Activated CD4-positive, alpha-beta T cell treated with anti-CD3 and anti-CD28 coated beads for 36 hours (primary cell): ENCODE measurements around the gene ATF5. TPM values are rescaled to one million over a fixed set of nuclear protein-coding genes. Genes with fewer than 3 reads are reported as not detected.

ENCODE experiments used
- ATAC-seq: fragments of 200-7000 bp; cut with Tn5 transposase; one replicate; pipeline ENCODE4 v1.10.0; 2021; ENCODE audit warnings: mild to moderate bottlenecking, moderate library complexity
- CTCF ChIA-PET: fragments of 350-600 bp; sonication (Branson Sonifier 250); formaldehyde crosslinking; loops from one replicate; lab custom pipeline; 2021; ENCODE audit warnings: antibody characterized with exemption; lab: Charles Lee
- POLR2A ChIA-PET: fragments of 350-600 bp; sonication (Branson Sonifier 250); formaldehyde crosslinking; loops from one replicate; lab custom pipeline; 2021; ENCODE audit warnings: antibody characterized with exemption, inconsistent platforms; lab: Charles Lee
- DNase-seq: peaks from one replicate; pipeline ENCODE4 v3.0.0-alpha.2; 2020
- H3K27ac Mint-ChIP-seq: one replicate; pipeline ENCODE4 v1.8.0; 2021; ENCODE audit warnings: mixed read lengths
- H3K27me3 Mint-ChIP-seq: one replicate; pipeline ENCODE4 v1.8.0; 2021; ENCODE audit warnings: mixed read lengths
- H3K36me3 Mint-ChIP-seq: one replicate; pipeline ENCODE4 v1.8.0; 2021; ENCODE audit warnings: low read depth, mixed read lengths
- H3K4me1 Mint-ChIP-seq: one replicate; pipeline ENCODE4 v1.8.0; 2021; ENCODE audit warnings: mixed read lengths
- H3K4me3 Mint-ChIP-seq: one replicate; pipeline ENCODE4 v1.8.0; 2021; ENCODE audit warnings: mild to moderate bottlenecking, moderate library complexity, mixed read lengths
- H3K9me3 Mint-ChIP-seq: one replicate; pipeline ENCODE4 v1.8.0; 2021; ENCODE audit warnings: low read depth, mixed read lengths
- intact Hi-C, 2 experiments: fragments of 100-400 bp; cut with DNase I in 1 of 2; cut with micrococcal nuclease in 1 of 2; formaldehyde crosslinking; loops; one replicate each; pipeline versions ENCODE4 v1.14.2 to v1.15.1; 2022 to 2024; cut with DNase I, micrococcal nuclease
- microRNA-seq: library from miRNA; unstranded; fragments of <30 nt; microRNA quantifications from one replicate; pipeline ENCODE4 v1.2.0, GENCODE V29; 2021; ENCODE audit warnings: borderline replicate concordance
- total RNA-seq, 2 experiments: library from RNA; stranded (reverse); gene quantifications; one replicate each; pipeline ENCODE4 v1.2.3, GENCODE V29; 2021

The ATF5 gene
- total RNA-seq, 2 experiments from 2014 or later = 12.5 to 14.1 TPM

GRCh38 chr19:49978324-49978723 lies 49.3 kb downstream of the ATF5 start:
- no peak for ATAC-seq
- ChIA-PET POLR2A (no interaction called here), CTCF (interaction anchor here (0.9 to 1.1 kb wide), 2 partner anchors 14 to 29 kb away, joined by 3 read pairs; no protein-coding TSS in a partner anchor)
- DNase-seq = no peak
- Mint-ChIP-seq H3K9me3 (no peaks in the 10 kb centered on the region), H3K4me3 (no peak overlapping the region), H3K36me3 (peaks cover 17% of the 10 kb centered on the region), H3K4me1 (no peaks in the 10 kb centered on the region), H3K27me3 (no peaks in the 10 kb centered on the region), H3K27ac (no peak overlapping the region)
- intact Hi-C loops = no loop called here

DNA sequence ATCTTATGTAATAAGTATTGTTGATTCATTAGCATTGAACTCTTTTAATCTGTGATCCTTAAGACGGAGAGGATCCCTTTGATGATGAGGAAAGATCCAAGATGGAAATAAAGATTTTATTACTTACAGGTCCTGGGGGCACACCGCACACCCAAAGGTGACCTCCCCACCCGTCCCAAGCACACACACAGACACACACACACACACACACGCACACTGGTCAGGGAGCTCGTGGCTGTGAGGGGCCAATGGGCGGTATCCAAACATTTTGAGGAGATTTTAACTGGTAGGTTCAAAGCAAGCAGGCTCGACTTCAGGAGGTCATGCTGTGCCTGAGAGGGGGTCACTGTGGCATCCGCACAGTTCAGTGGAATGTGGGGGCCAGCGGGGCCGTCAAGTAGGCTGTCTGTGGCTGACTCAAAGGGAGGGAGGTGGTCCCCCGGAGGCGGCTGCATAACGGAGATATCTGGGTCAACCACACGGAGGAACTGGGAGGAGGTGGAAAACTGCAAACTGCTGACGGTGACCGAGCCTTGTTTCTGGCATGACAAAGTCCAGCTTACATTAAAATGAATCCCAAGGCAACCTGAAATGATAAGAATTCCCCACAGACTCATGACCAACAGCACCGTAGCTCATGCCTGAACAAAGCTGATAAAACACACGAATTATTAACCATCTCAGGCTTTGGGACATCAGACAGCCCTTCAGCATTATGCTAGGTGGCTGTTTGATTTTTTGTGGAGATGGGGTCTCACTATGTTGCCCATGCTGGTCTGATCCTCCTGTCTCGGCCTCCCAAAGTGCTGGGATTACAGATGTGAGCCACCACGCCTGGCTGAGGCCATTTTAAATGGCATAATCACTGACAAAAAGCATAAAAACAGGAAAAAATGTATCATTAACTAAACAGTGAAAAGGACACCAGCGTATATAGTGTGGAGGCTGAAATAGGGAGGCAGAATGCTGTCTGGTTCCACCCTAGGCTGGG lies 52.9 kb downstream of the ATF5 start:
- intact Hi-C loops = loop anchor here in 1 of 2 experiments (5.0 kb wide), 1 partner anchor 175 kb away; no protein-coding TSS in a partner anchor

More for the DNA sequence above, 52.9 kb downstream of the ATF5 start:
- Mint-ChIP-seq H3K9me3 (no peaks in the 10 kb centered on the region), H3K36me3 (peaks cover 16% of the 10 kb centered on the region), H3K4me3 (no peak overlapping the region), H3K27me3 (no peaks in the 10 kb centered on the region), H3K4me1 (peaks cover 3% of the 10 kb centered on the region), H3K27ac (no peak overlapping the region)
- no peak for DNase-seq
- ATAC-seq = no peak
- CTCF ChIA-PET = interaction anchor here (1.7 kb wide), 1 partner anchor 43 kb away, joined by 7 read pairs; no protein-coding TSS in a partner anchor
- POLR2A ChIA-PET = no interaction called here

Small RNAs within 50 kb of the gene (microRNA-seq; reads per million reads assigned to microRNA genes)
- gene MIR4750 = 1.4 reads per million

Other genes with a start within 250 kb of the ATF5 start
- 1 to 10 TPM; 4.1 to 4.4 TPM for gene ADM5, start 239.6 kb upstream of the ATF5 start, total RNA-seq
- 1 to 10 TPM; 1.1 to 1.6 TPM for gene CPT1C, start 238.1 kb upstream of the ATF5 start, total RNA-seq
- gene TSKS, start 165.9 kb upstream of the ATF5 start, total RNA-seq = 1 to 10 TPM; 1.9 to 2.1 TPM
- 100 to 1,000 TPM in 1 of 2 experiments, 10 to 100 TPM in 1; 79.4 to 102 TPM for gene AP2A1, start 162.2 kb upstream of the ATF5 start, total RNA-seq
- 10 to 100 TPM; 15.6 to 18.8 TPM for gene FUZ, start 115.9 kb upstream of the ATF5 start, total RNA-seq
- 10 to 100 TPM; 39.6 to 49.9 TPM for gene MED25, start 110.9 kb upstream of the ATF5 start, total RNA-seq
- 100 to 1,000 TPM in 1 of 2 experiments, 10 to 100 TPM in 1; 76.9 to 104 TPM for gene PTOV1, start 78.0 kb upstream of the ATF5 start, total RNA-seq
- 10 to 100 TPM; 59.5 to 65.7 TPM for gene PNKP, start 61.6 kb upstream of the ATF5 start, total RNA-seq
- gene AKT1S1, start 51.9 kb upstream of the ATF5 start, total RNA-seq = 10 to 100 TPM; 16.1 to 20.3 TPM
- gene TBC1D17, start 51.5 kb upstream of the ATF5 start, total RNA-seq = 10 to 100 TPM; 29.1 to 29.6 TPM
- gene IL4I1, start 32.3 kb upstream of the ATF5 start, total RNA-seq = 10 to 100 TPM; 21.2 to 22.2 TPM
- gene NUP62, start 299 bp downstream of the ATF5 start, total RNA-seq = 100 to 1,000 TPM; 127 to 188 TPM
- gene SIGLEC11, start 32.0 kb downstream of the ATF5 start, total RNA-seq = not detected
- 10 to 100 TPM; 52.4 to 61.2 TPM for gene VRK3, start 96.2 kb downstream of the ATF5 start, total RNA-seq
- 10 to 100 TPM; 10.9 to 12.5 TPM for gene ZNF473, start 96.8 kb downstream of the ATF5 start, total RNA-seq
- gene IZUMO2, start 234.1 kb downstream of the ATF5 start, total RNA-seq = not detected